Activated naive CD8-positive, alpha-beta T cell treated with anti-CD3 and anti-CD28 coated beads for 36 hours (primary cell): ENCODE measurements around the gene NEK6. TPM values are rescaled to one million over a fixed set of nuclear protein-coding genes. Genes with fewer than 3 reads are reported as not detected.

Source experiments
- DNase-seq: peaks from one replicate; pipeline ENCODE4 v3.0.0; 2021
- H3K27ac Mint-ChIP-seq: one replicate; pipeline ENCODE4 v1.8.0; 2022; ENCODE audit warnings: mild to moderate bottlenecking, moderate library complexity, mixed read lengths
- H3K27me3 Mint-ChIP-seq: one replicate; pipeline ENCODE4 v1.8.0; 2022; ENCODE audit warnings: mild to moderate bottlenecking, mixed read lengths
- H3K36me3 Mint-ChIP-seq: one replicate; pipeline ENCODE4 v1.8.0; 2021; ENCODE audit warnings: mild to moderate bottlenecking, mixed read lengths
- H3K4me1 Mint-ChIP-seq: one replicate; pipeline ENCODE4 v1.8.0; 2021; ENCODE audit warnings: mixed read lengths
- H3K4me3 Mint-ChIP-seq: one replicate; pipeline ENCODE4 v1.8.0; 2022; ENCODE audit warnings: mild to moderate bottlenecking, moderate library complexity, mixed read lengths
- H3K9me3 Mint-ChIP-seq: one replicate; pipeline ENCODE4 v1.8.0; 2022; ENCODE audit warnings: mixed read lengths
- total RNA-seq, 2 experiments: library from RNA; stranded (reverse); gene quantifications; one replicate each; pipeline ENCODE4 v1.2.3, GENCODE V29; 2021

NEK6 gene
- total RNA-seq, 2 experiments from 2014 or later: 18.8 to 19.4 TPM

DNA sequence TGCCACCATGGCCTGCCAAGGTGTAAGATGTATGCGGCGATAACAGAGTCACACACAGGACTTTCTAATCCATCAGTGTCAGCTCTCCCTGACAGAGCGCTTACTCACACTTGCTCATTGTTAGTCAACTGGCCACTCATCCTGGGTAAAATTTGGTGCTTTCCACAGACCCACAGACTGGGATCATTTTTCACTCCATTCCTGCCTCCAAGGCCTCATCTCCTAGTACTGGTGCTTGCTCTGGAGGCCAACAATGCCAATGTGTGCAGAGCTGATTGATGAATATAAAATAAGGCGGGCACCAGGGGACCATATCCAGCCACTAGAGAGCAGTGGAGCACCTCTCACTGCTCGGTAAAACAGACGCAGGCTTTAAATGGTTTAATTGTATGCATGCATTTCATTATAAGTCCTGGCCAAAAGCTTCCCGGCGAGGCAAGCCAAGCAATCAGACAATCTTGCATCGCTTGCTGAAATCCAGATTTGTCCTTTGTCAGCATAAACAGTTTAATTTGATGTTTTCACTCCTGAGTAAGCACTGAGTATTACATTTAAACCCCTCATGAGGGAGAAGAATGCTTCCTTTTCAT, 135.2 kb downstream of the NEK6 start:
- Mint-ChIP-seq H3K4me1 (peaks cover 47% of the 10 kb centered on the region), H3K36me3 (peaks cover 10% of the 10 kb centered on the region), H3K27me3 (no peaks in the 10 kb centered on the region), H3K9me3 (no peaks in the 10 kb centered on the region), H3K4me3 (no peak overlapping the region), H3K27ac (no peak overlapping the region)
- DNase-seq: no peak

DNA sequence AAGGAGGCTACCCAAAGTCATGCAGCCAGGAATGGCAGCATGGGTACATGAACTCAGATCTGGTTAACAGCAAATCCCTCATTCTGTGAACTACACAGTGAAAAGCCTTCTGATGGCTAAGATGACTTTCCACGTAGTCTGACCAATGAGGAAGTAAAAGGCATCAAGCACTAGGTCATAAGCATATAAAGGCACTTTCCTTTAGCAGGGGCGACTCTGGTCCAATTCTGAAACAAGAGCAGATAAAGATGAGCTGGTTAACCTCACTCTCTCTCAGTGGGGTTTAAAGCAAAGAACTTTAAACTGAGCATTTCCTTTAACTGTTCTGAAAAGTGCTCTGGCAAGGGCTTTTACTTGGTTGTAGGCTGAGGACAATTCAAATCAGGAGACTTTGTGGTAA, 136.4 kb downstream of the NEK6 start:
- Mint-ChIP-seq H3K27ac (peak overlapping the region; percentile 36), H3K4me3 (no peak overlapping the region), H3K36me3 (peaks cover 9% of the 10 kb centered on the region), H3K4me1 (peaks cover 40% of the 10 kb centered on the region), H3K9me3 (no peaks in the 10 kb centered on the region), H3K27me3 (no peaks in the 10 kb centered on the region)
- no peak for DNase-seq

DNA sequence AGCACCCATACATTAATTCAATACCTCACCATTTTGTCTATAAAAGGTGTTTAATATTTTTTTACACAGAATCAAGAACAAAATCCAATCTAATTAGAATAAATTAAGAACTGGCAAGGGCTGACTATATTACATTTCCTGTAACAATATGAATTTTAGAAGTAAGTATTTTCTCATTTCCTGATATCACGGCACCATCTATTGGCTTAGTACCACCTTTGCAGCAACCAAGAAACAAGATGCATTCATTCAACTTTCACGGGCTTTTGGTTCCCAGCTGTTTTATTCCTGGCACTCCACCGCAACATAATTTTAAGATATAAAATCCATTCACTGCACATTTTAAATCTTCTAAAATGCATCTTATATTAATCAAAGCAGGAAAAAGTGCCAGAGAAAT, 136.8 kb downstream of the NEK6 start:
- Mint-ChIP-seq H3K36me3 (peaks cover 7% of the 10 kb centered on the region), H3K27me3 (no peaks in the 10 kb centered on the region), H3K4me1 (peaks cover 38% of the 10 kb centered on the region), H3K4me3 (no peak overlapping the region), H3K27ac (no peak overlapping the region), H3K9me3 (no peaks in the 10 kb centered on the region)
- DNase-seq: no peak

DNA sequence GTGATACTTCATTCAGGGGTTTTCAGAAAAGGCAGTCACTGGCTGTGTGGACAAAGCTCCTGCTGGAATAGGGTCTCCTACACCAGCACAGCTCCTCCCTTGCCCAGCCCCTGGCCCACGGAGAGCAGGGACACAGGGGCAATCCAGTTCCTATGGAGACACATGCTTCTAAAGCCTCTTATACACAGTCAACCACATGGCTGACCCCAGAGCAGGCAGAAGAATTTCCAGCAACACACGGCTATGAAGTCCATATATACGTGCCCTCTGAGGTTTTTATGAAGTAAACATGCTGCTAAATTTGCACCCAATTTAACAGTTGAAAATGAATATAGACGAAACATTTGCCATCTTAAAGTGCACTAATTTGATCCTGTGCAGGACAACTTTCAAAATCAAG, 138.1 kb downstream of the NEK6 start:
- no peak for DNase-seq
- Mint-ChIP-seq H3K9me3 (no peaks in the 10 kb centered on the region), H3K27me3 (no peaks in the 10 kb centered on the region), H3K4me1 (peaks cover 36% of the 10 kb centered on the region), H3K36me3 (peaks cover 7% of the 10 kb centered on the region), H3K27ac (no peak overlapping the region), H3K4me3 (no peak overlapping the region)

DNA sequence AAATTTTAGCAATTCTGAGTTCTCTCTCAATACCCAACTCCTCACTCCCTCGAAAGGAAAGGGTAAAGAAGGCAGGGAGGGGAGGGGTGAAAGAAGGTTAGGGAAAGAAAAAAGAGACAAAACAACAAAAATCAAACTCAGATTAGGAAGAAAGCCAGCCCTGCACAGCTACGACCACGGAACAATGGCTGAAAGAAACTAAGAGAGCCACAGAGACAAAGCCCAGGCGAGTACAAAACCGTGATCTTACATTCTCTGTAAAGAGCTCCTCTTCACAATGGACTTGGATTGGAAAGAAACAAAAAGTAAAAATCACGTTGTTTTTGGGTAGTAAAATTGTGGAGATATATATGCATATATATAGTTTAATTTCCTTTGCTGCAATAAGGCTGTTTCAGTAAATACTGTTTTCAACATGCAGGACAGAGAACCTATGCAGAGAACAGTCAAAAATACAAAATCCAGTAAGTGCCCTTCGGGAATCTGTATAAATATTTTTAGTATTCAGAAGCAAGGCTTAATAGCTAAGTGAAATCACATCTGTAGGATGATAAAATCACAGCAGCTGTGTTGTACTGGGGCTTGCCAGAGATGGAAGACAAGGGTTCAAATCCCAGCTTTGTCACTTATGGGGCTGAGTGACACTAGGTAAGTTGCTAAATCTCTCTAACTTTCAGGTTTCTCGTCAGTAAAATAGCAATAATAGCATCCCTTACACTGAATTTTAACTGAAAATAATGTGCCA, 140.6 kb downstream of the NEK6 start:
- H3K9me3 Mint-ChIP-seq: no peaks in the 10 kb centered on the region
- no peak for DNase-seq
- H3K36me3 Mint-ChIP-seq: peaks cover 5% of the 10 kb centered on the region
- H3K27me3 Mint-ChIP-seq: no peaks in the 10 kb centered on the region
- H3K27ac Mint-ChIP-seq: no peak overlapping the region
- no peak overlapping the region for H3K4me3 Mint-ChIP-seq
- H3K4me1 Mint-ChIP-seq: peaks cover 38% of the 10 kb centered on the region

DNA sequence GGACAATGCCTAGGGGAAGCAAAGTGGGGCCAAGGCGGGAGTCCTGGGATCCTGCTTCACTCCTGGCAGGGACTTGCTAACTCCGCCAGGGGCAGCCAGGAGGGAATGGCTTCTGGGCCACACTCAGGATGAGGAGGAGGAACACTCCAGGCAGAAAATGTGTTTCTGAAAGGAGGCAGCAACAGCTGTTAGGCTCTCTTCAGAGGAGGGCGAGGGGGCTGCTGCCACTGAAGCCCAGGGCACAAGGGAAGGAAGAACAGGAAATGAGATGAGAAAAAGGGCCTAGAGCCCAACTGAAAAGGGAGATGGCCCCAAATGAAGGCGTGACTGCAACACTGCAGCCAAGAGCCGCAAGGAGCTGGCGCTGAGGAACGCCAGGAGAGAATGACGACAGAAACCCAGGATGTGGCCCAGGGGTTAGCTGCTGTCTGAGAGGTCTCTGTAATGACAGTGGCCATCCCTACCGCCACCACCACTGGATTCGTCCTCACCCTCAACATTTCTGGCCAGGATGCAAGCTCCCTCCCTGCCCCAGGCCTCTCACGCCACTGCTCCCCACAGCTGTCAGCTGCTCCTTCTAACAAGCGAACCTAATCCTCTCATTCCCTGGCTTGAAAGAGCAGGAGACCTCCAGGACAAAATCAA, 141.7 kb downstream of the NEK6 start:
- Mint-ChIP-seq H3K4me3 (no peak overlapping the region), H3K36me3 (peaks cover 9% of the 10 kb centered on the region), H3K4me1 (peaks cover 34% of the 10 kb centered on the region), H3K9me3 (no peaks in the 10 kb centered on the region), H3K27me3 (no peaks in the 10 kb centered on the region), H3K27ac (no peak overlapping the region)
- DNase-seq: no peak

DNA sequence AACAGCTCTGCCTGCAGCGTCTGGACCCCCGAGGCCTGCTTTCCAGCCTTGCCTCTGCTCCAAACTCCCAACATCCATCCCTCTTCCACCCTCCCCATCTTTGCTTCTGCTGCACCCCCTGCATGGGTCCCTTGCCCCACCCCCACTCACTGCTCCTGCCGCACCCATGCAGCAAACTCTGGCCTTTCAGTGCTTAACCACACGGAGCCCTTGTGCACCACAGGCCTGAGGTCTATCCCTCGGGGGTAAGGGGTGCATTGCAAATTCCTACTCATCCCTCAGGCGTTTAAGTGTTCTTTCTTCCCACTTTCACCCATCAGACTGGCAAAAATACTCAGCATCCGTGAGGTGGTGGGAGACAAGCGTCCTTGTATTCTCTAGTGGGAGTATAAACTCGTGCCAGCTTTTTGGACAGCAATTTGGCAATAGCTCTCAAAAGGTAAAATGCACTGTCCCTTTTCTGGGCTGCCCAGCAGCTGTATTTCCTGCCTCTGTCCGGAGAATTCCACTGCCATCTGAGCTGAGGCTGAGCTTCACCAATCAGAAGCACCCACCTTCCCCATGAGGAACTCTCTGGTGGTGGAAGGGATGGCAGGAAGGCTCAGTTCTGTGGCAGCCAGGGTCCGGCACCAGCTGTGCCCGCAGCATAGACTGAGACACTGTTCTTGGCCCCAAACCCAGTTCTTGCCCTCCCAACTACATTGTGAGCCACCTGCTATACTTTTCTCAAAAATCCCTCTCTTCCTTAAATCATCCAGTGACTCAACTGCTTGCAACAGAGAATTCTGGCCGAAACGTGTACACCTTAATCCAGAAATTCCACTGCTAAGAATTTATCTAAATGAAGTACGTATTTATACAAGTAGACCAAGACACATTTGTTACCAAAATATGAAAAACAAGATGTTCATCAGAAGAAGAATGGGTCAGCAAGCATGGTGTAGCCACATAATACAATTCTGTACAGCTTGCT, 142.5 kb downstream of the NEK6 start:
- DNase-seq: no peak
- peaks cover 11% of the 10 kb centered on the region for H3K36me3 Mint-ChIP-seq
- H3K27ac Mint-ChIP-seq: no peak overlapping the region
- no peaks in the 10 kb centered on the region for H3K9me3 Mint-ChIP-seq
- no peak overlapping the region for H3K4me3 Mint-ChIP-seq
- H3K4me1 Mint-ChIP-seq: peaks cover 28% of the 10 kb centered on the region
- H3K27me3 Mint-ChIP-seq: no peaks in the 10 kb centered on the region

Other genes starting within 250 kb of the NEK6 start
- not detected for gene LHX2, start 246.2 kb upstream of the NEK6 start, total RNA-seq
- 100 to 1,000 TPM; 191 to 199 TPM for gene PSMB7, start 157.5 kb downstream of the NEK6 start, total RNA-seq
- not detected for gene ADGRD2, start 192.5 kb downstream of the NEK6 start, total RNA-seq
- gene NR5A1, start 249.4 kb downstream of the NEK6 start, total RNA-seq: not detected